GM23338 (cell line): ENCODE measurements around the gene CCL18. TPM values are rescaled to one million over a fixed set of nuclear protein-coding genes. Genes with fewer than 3 reads are reported as not detected.

ENCODE experiments used
- ATAC-seq: fragments of 200-7000 bp; cut with Tn5 transposase; 3 replicates; pipeline ENCODE4 v1.9.1; 2020
- DNase-seq: peaks from one replicate; pipeline ENCODE4 v3.0.0-alpha.2; 2015; ENCODE audit warnings: low spot score
- H2AFZ ChIP-seq: fragments of 200-600 bp; sonication (generic); 2 replicates; pipeline ENCODE4 v1.8.0; 2016; ENCODE audit warnings: antibody characterized with exemption, mild to moderate bottlenecking, moderate library complexity
- H3F3A ChIP-seq: fragments of 200-600 bp; sonication (generic); replicated peaks from 2 replicates; pipeline ENCODE4 v1.8.0; 2017; ENCODE audit warnings: antibody characterized with exemption, mixed run types, low read depth
- H3K27ac ChIP-seq: fragments of 200-600 bp; sonication (generic); 2 replicates; pipeline ENCODE4 v1.6.1; 2016; ENCODE audit warnings: low read depth
- H3K27me3 ChIP-seq: fragments of 200-600 bp; sonication (generic); 2 replicates; pipeline ENCODE4 v1.8.0; 2016; ENCODE audit warnings: mild to moderate bottlenecking, mixed run types, moderate library complexity; ENCODE audit not compliant: insufficient read depth
- H3K36me3 ChIP-seq: fragments of 200-600 bp; sonication (generic); 2 replicates; pipeline ENCODE4 v1.8.0; 2016; ENCODE audit warnings: mild to moderate bottlenecking; ENCODE audit not compliant: insufficient read depth
- H3K4me1 ChIP-seq: fragments of 200-600 bp; sonication (generic); 2 replicates; pipeline ENCODE4 v1.8.0; 2016; ENCODE audit warnings: mild to moderate bottlenecking, moderate library complexity; ENCODE audit not compliant: insufficient read depth
- H3K4me2 ChIP-seq: fragments of 200-600 bp; sonication (generic); 2 replicates; pipeline ENCODE4 v1.7.1; 2017; ENCODE audit warnings: mixed run types
- H3K4me3 ChIP-seq: fragments of 200-600 bp; sonication (generic); 2 replicates; pipeline ENCODE4 v1.6.1; 2016; ENCODE audit warnings: mixed run types
- H3K79me2 ChIP-seq: fragments of 200-600 bp; sonication (generic); replicated peaks from 2 replicates; pipeline ENCODE4 v1.8.0; 2017; ENCODE audit warnings: mild to moderate bottlenecking; ENCODE audit not compliant: insufficient read depth
- H3K9me2 ChIP-seq: fragments of 200-600 bp; sonication (generic); 2 replicates; pipeline ENCODE4 v1.8.0; 2017; ENCODE audit not compliant: insufficient read depth
- H4K20me1 ChIP-seq: fragments of 200-600 bp; sonication (generic); replicated peaks from 2 replicates; pipeline ENCODE4 v1.8.0; 2017; ENCODE audit warnings: mild to moderate bottlenecking; ENCODE audit not compliant: insufficient read depth
- H3K27ac Mint-ChIP-seq: 2 replicates; pipeline ENCODE4 v1.8.0; 2020; ENCODE audit warnings: inconsistent platforms, mild to moderate bottlenecking, moderate library complexity, mixed read lengths
- H3K27me3 Mint-ChIP-seq: 3 replicates; pipeline ENCODE4 v1.8.0; 2022; ENCODE audit warnings: low read depth, mild to moderate bottlenecking, moderate library complexity, mixed read lengths, inconsistent platforms; ENCODE audit not compliant: insufficient read depth, poor library complexity
- H3K36me3 Mint-ChIP-seq: 3 replicates; pipeline ENCODE4 v1.8.0; 2021; ENCODE audit warnings: low read depth, mild to moderate bottlenecking, inconsistent platforms, moderate library complexity, mixed read lengths
- H3K4me1 Mint-ChIP-seq: 3 replicates; pipeline ENCODE4 v1.8.0; 2020; ENCODE audit warnings: mild to moderate bottlenecking, inconsistent platforms, mixed read lengths
- H3K4me3 Mint-ChIP-seq: 3 replicates; pipeline ENCODE4 v1.8.0; 2021; ENCODE audit warnings: moderate library complexity, mild to moderate bottlenecking, inconsistent platforms, mixed read lengths
- H3K9me3 Mint-ChIP-seq: 3 replicates; pipeline ENCODE4 v1.8.0; 2020; ENCODE audit warnings: moderate library complexity, mild to moderate bottlenecking, inconsistent platforms, mixed read lengths
- CREB1 ChIP-seq: fragments of 250-450 bp; sonication (Bioruptor Pico); IDR thresholded peaks from 2 replicates; pipeline ENCODE4 v1.5.0; 2020; ENCODE audit warnings: low read depth, mild to moderate bottlenecking, moderate library complexity
- CTCF ChIP-seq, 2 experiments: fragments of 200-600 bp in 1 of 2; sonication (generic) in 1 of 2; conservative IDR thresholded peaks; 2 replicates each; pipeline versions ENCODE4 v1.5.1 to v1.6.1; 2016 to 2017; ENCODE audit warnings: antibody characterized with exemption in 2 of 2, low read depth in 2 of 2, mild to moderate bottlenecking in 2 of 2, moderate library complexity in 1 of 2
- ETS1 ChIP-seq: IDR thresholded peaks from 2 replicates; pipeline ENCODE4 v1.6.1; 2016; ENCODE audit warnings: antibody characterized with exemption
- EZH2 ChIP-seq: fragments of 200-600 bp; sonication (generic); IDR thresholded peaks from one replicate; pipeline ENCODE4 v1.8.0; 2017; ENCODE audit warnings: antibody characterized with exemption, mild to moderate bottlenecking, low read depth; ENCODE audit not compliant: unreplicated experiment
- EZH2phosphoT487 ChIP-seq: fragments of 200-600 bp; sonication (generic); IDR thresholded peaks from one replicate; pipeline ENCODE4 v1.8.1; 2018; ENCODE audit warnings: antibody characterized with exemption; ENCODE audit not compliant: unreplicated experiment
- JUNB ChIP-seq: IDR thresholded peaks from one replicate; pipeline ENCODE4 v1.6.1; 2016; ENCODE audit warnings: antibody characterized with exemption; ENCODE audit not compliant: unreplicated experiment
- POLR2AphosphoS5 ChIP-seq: IDR thresholded peaks from 2 replicates; pipeline ENCODE4 v1.6.1; 2016; ENCODE audit warnings: antibody characterized with exemption, low read depth
- STAT1 ChIP-seq: IDR thresholded peaks from one replicate; pipeline ENCODE4 v1.6.1; 2016; ENCODE audit warnings: antibody characterized with exemption; ENCODE audit not compliant: unreplicated experiment
- ZNF114 ChIP-seq: fragments of 250-450 bp; sonication (Bioruptor Pico); IDR thresholded peaks from 2 replicates; pipeline ENCODE4 v1.5.0; 2020; ENCODE audit warnings: mild to moderate bottlenecking, moderate library complexity
- ZNF331 ChIP-seq: fragments of 250-450 bp; sonication (Bioruptor Pico); IDR thresholded peaks from 2 replicates; pipeline ENCODE4 v1.5.0; 2020; ENCODE audit warnings: low read depth, mild to moderate bottlenecking, moderate library complexity
- ZNF462 ChIP-seq: fragments of 250-450 bp; sonication (Bioruptor Pico); IDR thresholded peaks from 2 replicates; pipeline ENCODE4 v1.5.0; 2020; ENCODE audit warnings: mild to moderate bottlenecking, moderate library complexity
- polyA plus RNA-seq: library from polyadenylated mRNA; unstranded; fragments of >200 nt; fragmentation: Nextera tagmentation; extraction: Ambion mirVana; gene quantifications from 2 replicates; pipeline ENCODE4 v1.2.1, GENCODE V29; 2016
- total RNA-seq: library from RNA; depleted of rRNA; stranded (reverse); fragments of >200 nt; shearing (Covaris generic); gene quantifications from 2 replicates; pipeline ENCODE4 v1.2.3, GENCODE V29; 2014
- TF ChIP-seq, protein P1 (sequence below): IDR thresholded peaks from one replicate; pipeline ENCODE4 v1.6.1; 2018; ENCODE audit warnings: antibody characterized with exemption; ENCODE audit not compliant: unreplicated experiment

The CCL18 gene
- total and polyA plus RNA-seq, 2 experiments from 2014 or later: not detected

DNA sequence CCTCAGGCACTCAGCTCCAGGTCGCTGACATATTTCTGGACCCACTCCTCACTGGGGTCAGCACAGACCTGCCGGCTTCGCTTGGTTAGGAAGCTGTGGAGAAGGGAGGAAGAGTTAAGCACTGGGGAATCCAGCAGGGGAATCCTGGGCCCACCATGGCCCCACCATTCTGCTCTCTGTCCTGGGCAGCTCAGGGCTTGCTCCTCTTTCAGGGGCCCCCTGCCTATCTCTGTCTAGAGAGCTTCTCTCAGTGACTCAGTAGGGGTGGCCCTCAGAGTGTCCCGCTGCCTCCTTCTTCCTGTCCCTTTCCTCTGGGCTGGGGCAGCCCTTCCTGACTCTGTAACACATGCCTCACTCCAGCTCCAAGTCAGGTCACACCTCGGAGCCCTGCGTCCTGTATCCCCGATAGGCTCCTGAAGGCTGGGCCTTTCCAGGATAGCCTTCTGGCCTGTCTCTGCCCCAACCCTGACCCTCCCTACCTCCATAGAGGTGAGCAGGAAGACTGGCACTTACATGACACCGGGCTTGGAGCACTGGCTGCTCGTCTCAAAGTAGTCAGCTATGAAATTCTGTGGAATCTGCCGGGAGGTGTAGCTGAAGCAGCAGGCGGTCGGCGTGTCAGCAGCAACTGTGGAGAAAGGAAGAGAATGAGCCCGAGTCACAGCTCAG, 24.7 kb downstream of the CCL18 start (continued):
- TF ChIP-seq ZNF114 (CRISPR knock-in tag) (no peak), EZH2phosphoT487 (no peak), CTCF (conservative IDR thresholded peaks at IDR 0.05; ENCODE audit: low read depth in 2 of 2) (no peak), ZNF331 (no peak), STAT1 (no peak)
- TF ChIP-seq, protein P1, sequence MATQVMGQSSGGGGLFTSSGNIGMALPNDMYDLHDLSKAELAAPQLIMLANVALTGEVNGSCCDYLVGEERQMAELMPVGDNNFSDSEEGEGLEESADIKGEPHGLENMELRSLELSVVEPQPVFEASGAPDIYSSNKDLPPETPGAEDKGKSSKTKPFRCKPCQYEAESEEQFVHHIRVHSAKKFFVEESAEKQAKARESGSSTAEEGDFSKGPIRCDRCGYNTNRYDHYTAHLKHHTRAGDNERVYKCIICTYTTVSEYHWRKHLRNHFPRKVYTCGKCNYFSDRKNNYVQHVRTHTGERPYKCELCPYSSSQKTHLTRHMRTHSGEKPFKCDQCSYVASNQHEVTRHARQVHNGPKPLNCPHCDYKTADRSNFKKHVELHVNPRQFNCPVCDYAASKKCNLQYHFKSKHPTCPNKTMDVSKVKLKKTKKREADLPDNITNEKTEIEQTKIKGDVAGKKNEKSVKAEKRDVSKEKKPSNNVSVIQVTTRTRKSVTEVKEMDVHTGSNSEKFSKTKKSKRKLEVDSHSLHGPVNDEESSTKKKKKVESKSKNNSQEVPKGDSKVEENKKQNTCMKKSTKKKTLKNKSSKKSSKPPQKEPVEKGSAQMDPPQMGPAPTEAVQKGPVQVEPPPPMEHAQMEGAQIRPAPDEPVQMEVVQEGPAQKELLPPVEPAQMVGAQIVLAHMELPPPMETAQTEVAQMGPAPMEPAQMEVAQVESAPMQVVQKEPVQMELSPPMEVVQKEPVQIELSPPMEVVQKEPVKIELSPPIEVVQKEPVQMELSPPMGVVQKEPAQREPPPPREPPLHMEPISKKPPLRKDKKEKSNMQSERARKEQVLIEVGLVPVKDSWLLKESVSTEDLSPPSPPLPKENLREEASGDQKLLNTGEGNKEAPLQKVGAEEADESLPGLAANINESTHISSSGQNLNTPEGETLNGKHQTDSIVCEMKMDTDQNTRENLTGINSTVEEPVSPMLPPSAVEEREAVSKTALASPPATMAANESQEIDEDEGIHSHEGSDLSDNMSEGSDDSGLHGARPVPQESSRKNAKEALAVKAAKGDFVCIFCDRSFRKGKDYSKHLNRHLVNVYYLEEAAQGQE: no peak

DNA sequence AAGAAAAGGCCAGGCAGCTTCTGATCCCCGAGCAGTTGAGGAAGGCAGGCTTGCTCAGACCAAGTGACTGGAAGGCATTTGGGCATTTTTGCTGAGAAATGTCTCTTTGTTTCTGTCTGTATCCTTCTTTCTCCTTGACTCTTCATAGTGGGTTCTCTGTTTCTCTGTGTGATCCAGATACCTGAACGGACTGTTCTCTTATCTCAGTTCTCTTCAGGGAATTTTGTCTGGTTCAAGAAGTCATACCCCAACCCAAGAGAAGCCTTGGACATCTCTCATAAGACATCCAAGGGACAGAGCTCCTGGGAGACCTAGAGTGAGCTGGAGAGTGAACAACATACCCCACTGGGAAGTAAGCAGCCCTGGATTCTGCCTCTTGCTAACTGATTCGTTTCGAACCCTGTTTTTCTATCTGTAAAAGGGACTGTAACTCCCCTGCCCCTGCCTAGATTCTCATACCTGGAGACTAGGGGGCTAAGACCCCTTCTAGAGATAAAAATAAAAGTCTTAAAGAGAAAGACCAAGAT, 25.3 kb downstream of the CCL18 start:
- 0 out of 2 replicates have a peak overlapping the region, but pooled peaks have one; percentile 43 for H2AFZ ChIP-seq
- H4K20me1 ChIP-seq: no peaks in the 10 kb centered on the region
- Mint-ChIP-seq H3K9me3 (no peaks in the 10 kb centered on the region), H3K27me3 (peaks cover 7% of the 10 kb centered on the region), H3K4me3 (no peak overlapping the region), H3K27ac (no peak overlapping the region), H3K36me3 (no peaks in the 10 kb centered on the region), H3K4me1 (peaks cover 16% of the 10 kb centered on the region)
- no peaks in the 10 kb centered on the region for H3K9me2 ChIP-seq
- H3K4me2 ChIP-seq: no peak overlapping the region
- peaks cover 15% of the 10 kb centered on the region; the same call in 1 of the 2 replicates for H3K4me1 ChIP-seq
- H3K27me3 ChIP-seq: no peaks in the 10 kb centered on the region
- DNase-seq (no peak), ATAC-seq (no peak)
- H3F3A ChIP-seq: no peaks in the 10 kb centered on the region
- H3K36me3 ChIP-seq: no peaks in the 10 kb centered on the region
- H3K79me2 ChIP-seq: no peaks in the 10 kb centered on the region
- no peak overlapping the region for H3K27ac ChIP-seq
- no peak overlapping the region for H3K4me3 ChIP-seq
- TF ChIP-seq EZH2phosphoT487: no peak
- TF ChIP-seq JUNB: no peak
- TF ChIP-seq EZH2: no peak
- no peak for TF ChIP-seq ZNF462 (CRISPR knock-in tag)
- no peak for TF ChIP-seq ETS1
- TF ChIP-seq POLR2AphosphoS5: no peak
- no peak for TF ChIP-seq CREB1 (CRISPR knock-in tag)
